SK-N-SH (cell line): ENCODE data around the gene ZNF785. TPM values are rescaled to one million over a fixed set of nuclear protein-coding genes. Genes with fewer than 3 reads are reported as not detected.
A peak's percentile ranks its signal among the peaks of the same experiment; 100 is the strongest.

ENCODE experiments used
- CTCF ChIA-PET: fragments of 300-600, 350-600 bp; formaldehyde crosslinking; extraction: SDS; loops from one replicate; lab custom pipeline; 2021; lab: Yijun Ruan, JAX
- POLR2A ChIA-PET: fragments of 350-600 bp; sonication (Branson Sonifier 250); formaldehyde crosslinking; extraction: SDS; loops from one replicate; lab custom pipeline; 2020; ENCODE audit warnings: antibody characterized with exemption, inconsistent platforms; lab: Yijun Ruan, JAX
- DNase-seq: peaks from one replicate; pipeline ENCODE4 v3.0.0; 2012
- H2AFZ ChIP-seq: fragments of 200-600 bp; sonication (generic); 2 replicates; pipeline ENCODE4 v1.8.1; 2016; ENCODE audit warnings: antibody characterized with exemption, mild to moderate bottlenecking, low read depth
- H3F3A ChIP-seq: fragments of 200-600 bp; sonication (generic); replicated peaks from 2 replicates; pipeline ENCODE3; 2016; ENCODE audit warnings: antibody characterized with exemption, mild to moderate bottlenecking; ENCODE audit not compliant: insufficient read depth
- H3K27ac ChIP-seq, 2 experiments: fragments of 200-500 bp in 1 of 2; fragments of 200-600 bp in 1 of 2; sonication (Bioruptor generic) in 1 of 2; sonication (generic), shearing (Covaris generic) in 1 of 2; 2 replicates each; pipeline versions ENCODE4 v1.5.1 to v1.6.1; 2014 to 2016; ENCODE audit warnings: low read depth in 2 of 2, inconsistent platforms in 1 of 2, low read length in 1 of 2, mild to moderate bottlenecking in 1 of 2, mixed read lengths in 1 of 2
- H3K27me3 ChIP-seq: fragments of 200-600 bp; sonication (generic), shearing (Covaris generic); 2 replicates; pipeline ENCODE4 v1.6.1; 2016; ENCODE audit warnings: mixed run types; ENCODE audit not compliant: insufficient read depth
- H3K36me3 ChIP-seq, 2 experiments: fragments of 200-500 bp in 1 of 2; fragments of 200-600 bp in 1 of 2; sonication (Bioruptor generic) in 1 of 2; sonication (generic) in 1 of 2; replicated peaks in 1 of 2; 2 replicates each; pipeline versions ENCODE3 to v1.5.1; 2014 to 2016; ENCODE audit warnings: low read length in 1 of 2, mild to moderate bottlenecking in 1 of 2; ENCODE audit not compliant: insufficient read depth in 2 of 2, control insufficient read depth in 1 of 2
- H3K4me1 ChIP-seq, 2 experiments: fragments of 200-500 bp in 1 of 2; fragments of 200-600 bp in 1 of 2; sonication (Bioruptor generic) in 1 of 2; sonication (generic), shearing (Covaris generic) in 1 of 2; 2 replicates each; pipeline versions ENCODE4 v1.5.1 to v1.6.1; 2014 to 2016; ENCODE audit warnings: low read depth in 1 of 2, low read length in 1 of 2, mixed run types in 1 of 2; ENCODE audit not compliant: insufficient read depth in 2 of 2, control insufficient read depth in 1 of 2
- H3K4me2 ChIP-seq: fragments of 200-600 bp; sonication (generic), shearing (Covaris generic); 2 replicates; pipeline ENCODE4 v1.6.1; 2017; ENCODE audit warnings: mixed run types
- H3K4me3 ChIP-seq, 2 experiments: fragments of 200-500 bp in 1 of 2; fragments of 200-600 bp in 1 of 2; sonication (Bioruptor generic) in 1 of 2; sonication (generic), shearing (Covaris generic) in 1 of 2; 2 replicates each; pipeline versions ENCODE4 v1.5.1 to v1.8.1; 2014 to 2016; ENCODE audit warnings: low read depth in 2 of 2, inconsistent platforms in 1 of 2, low read length in 1 of 2, mild to moderate bottlenecking in 1 of 2, mixed read lengths in 1 of 2, moderate library complexity in 1 of 2
- H3K79me2 ChIP-seq: fragments of 200-600 bp; sonication (generic); 2 replicates; pipeline ENCODE4 v1.8.1; 2017; ENCODE audit warnings: mild to moderate bottlenecking; ENCODE audit not compliant: insufficient read depth
- H3K9ac ChIP-seq: fragments of 200-600 bp; sonication (generic); 2 replicates; pipeline ENCODE4 v1.6.1; 2017; ENCODE audit warnings: mixed run types
- H3K9me2 ChIP-seq: fragments of 200-600 bp; sonication (generic); 2 replicates; pipeline ENCODE4 v1.6.1; 2017; ENCODE audit warnings: mixed run types
- H3K9me3 ChIP-seq: fragments of 200-600 bp; sonication (generic); 2 replicates; pipeline ENCODE4 v1.6.1; 2017; ENCODE audit warnings: mixed run types, mild to moderate bottlenecking, moderate library complexity
- H4K20me1 ChIP-seq: fragments of 200-600 bp; sonication (generic); 2 replicates; pipeline ENCODE4 v1.6.1; 2017; ENCODE audit warnings: mild to moderate bottlenecking, mixed run types; ENCODE audit not compliant: insufficient read depth
- ELF1 ChIP-seq: IDR thresholded peaks from 2 replicates; pipeline ENCODE4 v1.4.0; 2012
- EP300 ChIP-seq, 2 experiments: IDR thresholded peaks; 2 replicates each; pipeline versions ENCODE4 v1.4.0 to v1.6.1; 2012; ENCODE audit warnings: borderline replicate concordance in 1 of 2, low read depth in 1 of 2, low read length in 1 of 2
- EZH2phosphoT487 ChIP-seq: fragments of 200-600 bp; sonication (generic); IDR thresholded peaks from 2 replicates; pipeline ENCODE4 v1.6.1; 2017; ENCODE audit warnings: low read depth, mixed run types, mild to moderate bottlenecking, antibody characterized with exemption, moderate library complexity, borderline replicate concordance
- FOSL2 ChIP-seq: IDR thresholded peaks from 2 replicates; pipeline ENCODE4 v1.4.0; 2012; ENCODE audit warnings: low read depth, mild to moderate bottlenecking, moderate library complexity, borderline replicate concordance
- FOXJ3 ChIP-seq: sonication (generic); formaldehyde crosslinking; IDR thresholded peaks from 2 replicates; pipeline ENCODE4 v1.5.1; 2020; ENCODE audit warnings: mild to moderate bottlenecking, missing genetic modification reagents
- FOXM1 ChIP-seq: IDR thresholded peaks from 2 replicates; pipeline ENCODE4 v1.4.0; 2012; ENCODE audit warnings: low read depth, mild to moderate bottlenecking
- GABPA ChIP-seq: IDR thresholded peaks from 2 replicates; pipeline ENCODE4 v1.4.0; 2012; ENCODE audit warnings: low read depth, mild to moderate bottlenecking
- GATA2 ChIP-seq: sonication (generic); formaldehyde crosslinking; IDR thresholded peaks from 2 replicates; pipeline ENCODE4 v1.5.0; 2020; ENCODE audit warnings: mild to moderate bottlenecking, missing genetic modification reagents
- JUND ChIP-seq: IDR thresholded peaks from 2 replicates; pipeline ENCODE4 v1.4.0; 2012
- MAX ChIP-seq: IDR thresholded peaks from 2 replicates; pipeline ENCODE4 v1.4.0; 2012; ENCODE audit warnings: low read depth
- MEF2A ChIP-seq: IDR thresholded peaks from 2 replicates; pipeline ENCODE4 v1.4.0; 2012; ENCODE audit warnings: low read depth, borderline replicate concordance
- MXI1 ChIP-seq: IDR thresholded peaks from 2 replicates; pipeline ENCODE4 v1.6.1; 2012; ENCODE audit warnings: mild to moderate bottlenecking, low read depth, low read length, improper control_type of control experiment
- PBX3 ChIP-seq: IDR thresholded peaks from 2 replicates; pipeline ENCODE4; 2012
- POLR2AphosphoS5 ChIP-seq: IDR thresholded peaks from 2 replicates; pipeline ENCODE4 v1.6.1; 2012; ENCODE audit warnings: low read depth, low read length
- RAD21 ChIP-seq: IDR thresholded peaks from 2 replicates; pipeline ENCODE4 v1.6.1; 2012; ENCODE audit warnings: mild to moderate bottlenecking, low read length
- RCOR1 ChIP-seq: fragments of 150-350 bp; IDR thresholded peaks from 2 replicates; pipeline ENCODE4 v1.6.1; 2017; ENCODE audit warnings: antibody characterized with exemption, low read length
- RFX5 ChIP-seq: IDR thresholded peaks from 2 replicates; pipeline ENCODE4 v1.6.1; 2012; ENCODE audit warnings: mild to moderate bottlenecking, improper control_type of control experiment, low read length
- SIN3A ChIP-seq: IDR thresholded peaks from 2 replicates; pipeline ENCODE4 v1.6.1; 2012; ENCODE audit warnings: low read depth, mild to moderate bottlenecking, low read length, moderate library complexity, borderline replicate concordance
- SMC3 ChIP-seq: IDR thresholded peaks from 2 replicates; pipeline ENCODE4 v1.6.1; 2012; ENCODE audit warnings: low read depth, low read length, improper control_type of control experiment
- TAF1 ChIP-seq: IDR thresholded peaks from 2 replicates; pipeline ENCODE4 v1.6.1; 2012; ENCODE audit warnings: low read depth, mild to moderate bottlenecking, low read length, moderate library complexity, borderline replicate concordance
- TCF12 ChIP-seq: IDR thresholded peaks from 2 replicates; pipeline ENCODE4 v1.4.0; 2012
- TEAD4 ChIP-seq: IDR thresholded peaks from 2 replicates; pipeline ENCODE4 v1.4.0; 2012; ENCODE audit warnings: mild to moderate bottlenecking, borderline replicate concordance; ENCODE audit not compliant: insufficient read depth
- YY1 ChIP-seq: IDR thresholded peaks from 2 replicates; pipeline ENCODE4 v1.4.0; 2012; ENCODE audit warnings: low read depth, mild to moderate bottlenecking
- ZBTB33 ChIP-seq: IDR thresholded peaks from 2 replicates; pipeline ENCODE4 v1.4.0; 2012; ENCODE audit warnings: low read depth, borderline replicate concordance
- WGBS: methylation state at CpG from one replicate; pipeline ENCODE4 v1.1.6; 2017; ENCODE audit warnings: low lambda C conversion rate; 5-methylcytosine and 5-hydroxymethylcytosine counted together
- polyA plus RNA-seq, 3 experiments: library from polyadenylated mRNA; depleted of rRNA; stranded (reverse); fragments of >200 nt; gene quantifications; 2 replicates each; pipeline ENCODE4 v1.2.3, GENCODE V29; 2012
- TF ChIP-seq, protein P1 (sequence below): fragments of 150-350 bp; IDR thresholded peaks from 2 replicates; pipeline ENCODE4 v1.6.1; 2017; ENCODE audit warnings: antibody characterized with exemption, low read length, low read depth, borderline replicate concordance
- TF ChIP-seq, protein P2 (sequence below): fragments of 150-350 bp; IDR thresholded peaks from 2 replicates; pipeline ENCODE4 v1.6.1; 2016; ENCODE audit warnings: mild to moderate bottlenecking, low read depth, low read length
- TF ChIP-seq, protein P3 (sequence below): IDR thresholded peaks from 2 replicates; pipeline ENCODE4 v1.4.0; 2012; ENCODE audit warnings: low read depth, borderline replicate concordance

The ZNF785 gene
- polyA plus RNA-seq (2012; rRNA removed), result 8.8 and 10.6 TPM in 2 replicates
- polyA plus RNA-seq (2012; cell fraction: cytosol; rRNA removed), result 6.2 and 7.5 TPM in 2 replicates
- 26.6 and 33.7 TPM in 2 replicates for polyA plus RNA-seq (2012; cell fraction: nucleus; rRNA removed)

DNA sequence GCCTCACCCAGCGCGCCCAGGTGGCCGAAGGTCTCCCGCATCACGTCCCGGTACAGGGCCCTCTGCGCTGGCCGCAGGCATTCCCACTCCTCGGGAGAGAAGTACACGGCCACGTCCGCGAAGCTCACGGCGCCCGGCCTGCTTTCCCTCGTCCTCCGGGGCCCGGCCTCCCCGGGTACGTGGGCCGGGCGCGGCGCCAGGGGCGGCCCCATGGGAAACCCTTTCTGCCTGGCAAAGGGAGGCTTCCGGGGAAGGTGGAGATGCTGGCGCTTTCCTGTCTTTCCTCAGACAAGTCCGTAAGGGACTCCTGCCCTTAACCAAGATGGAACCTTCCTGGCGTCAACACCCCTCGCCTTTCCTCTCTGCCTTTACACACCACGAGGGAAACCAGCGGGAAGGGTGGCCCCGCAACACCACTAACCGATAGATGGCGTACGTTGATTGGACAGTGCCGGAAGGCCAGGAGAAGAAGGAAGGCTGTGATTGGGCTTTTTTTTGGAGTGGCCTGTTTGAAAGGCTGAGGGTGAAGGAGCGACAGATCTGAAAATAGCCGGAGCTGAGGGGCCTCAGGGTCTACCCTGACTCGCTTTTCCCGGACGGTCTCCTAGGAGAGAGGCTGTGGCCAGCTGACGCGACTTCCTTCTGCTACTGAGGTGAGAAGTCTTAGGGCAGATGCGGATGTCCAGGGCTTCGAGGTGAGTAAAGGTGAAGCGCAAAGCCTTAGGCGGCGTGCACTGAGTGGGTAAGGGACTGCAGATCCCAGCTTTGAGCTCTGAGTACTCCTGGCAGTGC lies at the start of gene ZNF785:
ZNF785 (minus strand) TSS at position 298 of the 792 bp plus-strand sequence; CDS start at position 212, 86 bp downstream.
- peak within 1 kb of the TSS; percentile 93 for H3K4me2 ChIP-seq
- ChIA-PET CTCF (interaction anchor here (0.9 to 4.0 kb wide), 8 partner anchors 13 to 136 kb away, joined by 3 to 18 read pairs (median 5); partner anchors contain the start of genes ZNF688 and ZNF689), POLR2A (interaction anchor here (0.5 to 3.0 kb wide), 6 partner anchors 9 to 156 kb away, joined by 3 to 23 read pairs (median 4); partner anchors contain the start of genes DCTPP1, ZNF688 and ZNF689)
- peak; percentile 97 for DNase-seq
- H3K27ac ChIP-seq, result peak within 1 kb of the TSS; percentile 87
- H3K4me3 ChIP-seq, result peak within 1 kb of the TSS; percentile 67 to 86
- peak within 1 kb of the TSS; percentile 94 for H2AFZ ChIP-seq
- H3K27me3 ChIP-seq, result no peaks in the 10 kb centered on the region
- no peaks in the 10 kb centered on the region for H4K20me1 ChIP-seq
- H3K9ac ChIP-seq, result peak within 1 kb of the TSS; percentile 89
- no peaks in the 10 kb centered on the region for H3K9me3 ChIP-seq
- H3K9me2 ChIP-seq, result no peaks in the 10 kb centered on the region
- no peaks in the 10 kb centered on the region for H3F3A ChIP-seq
- 32% methylated on average over 33 of the region's 50 CpGs for WGBS
- H3K79me2 ChIP-seq, result peaks cover 60% of the 10 kb centered on the region
- H3K36me3 ChIP-seq, result peaks cover 7 to 16% of the 10 kb centered on the region in 2 experiments
- H3K4me1 ChIP-seq, result peaks cover 0 to 4% of the 10 kb centered on the region in 2 experiments; a peak in 1 of 4 replicates
- peak; percentile 100 for TF ChIP-seq MAX
- TF ChIP-seq RFX5, result peak; percentile 65; the same call in 1 of the 2 replicates
- TF ChIP-seq TAF1, result no peak; the same call in 1 of the 2 replicates
- peak in 1 of 2 experiments; percentile 16; a peak in 1 of 4 replicates for TF ChIP-seq EP300 (IDR thresholded peaks at IDR 0.05; ENCODE audit: borderline replicate concordance in 1 of 2, low read depth in 1 of 2, low read length in 1 of 2)
- no peak for TF ChIP-seq JUND
- TF ChIP-seq EZH2phosphoT487, result no peak
- TF ChIP-seq FOXJ3 (CRISPR knock-in tag), result peak; percentile 72; the same call in 1 of the 2 replicates
- no peak for TF ChIP-seq MEF2A
- no peak for TF ChIP-seq ZBTB33
- TF ChIP-seq FOSL2, result no peak
- TF ChIP-seq MXI1, result peak; percentile 98
- TF ChIP-seq RAD21, result peak; percentile 36
- peak; percentile 74 for TF ChIP-seq GABPA
- no peak for TF ChIP-seq RCOR1
- TF ChIP-seq TCF12, result no peak
- peak; percentile 60 for TF ChIP-seq ELF1
- TF ChIP-seq YY1, result peak; percentile 99
- TF ChIP-seq, protein P1, sequence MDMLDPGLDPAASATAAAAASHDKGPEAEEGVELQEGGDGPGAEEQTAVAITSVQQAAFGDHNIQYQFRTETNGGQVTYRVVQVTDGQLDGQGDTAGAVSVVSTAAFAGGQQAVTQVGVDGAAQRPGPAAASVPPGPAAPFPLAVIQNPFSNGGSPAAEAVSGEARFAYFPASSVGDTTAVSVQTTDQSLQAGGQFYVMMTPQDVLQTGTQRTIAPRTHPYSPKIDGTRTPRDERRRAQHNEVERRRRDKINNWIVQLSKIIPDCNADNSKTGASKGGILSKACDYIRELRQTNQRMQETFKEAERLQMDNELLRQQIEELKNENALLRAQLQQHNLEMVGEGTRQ, result no peak
- peak; percentile 96 for TF ChIP-seq SIN3A
- TF ChIP-seq, protein P2, sequence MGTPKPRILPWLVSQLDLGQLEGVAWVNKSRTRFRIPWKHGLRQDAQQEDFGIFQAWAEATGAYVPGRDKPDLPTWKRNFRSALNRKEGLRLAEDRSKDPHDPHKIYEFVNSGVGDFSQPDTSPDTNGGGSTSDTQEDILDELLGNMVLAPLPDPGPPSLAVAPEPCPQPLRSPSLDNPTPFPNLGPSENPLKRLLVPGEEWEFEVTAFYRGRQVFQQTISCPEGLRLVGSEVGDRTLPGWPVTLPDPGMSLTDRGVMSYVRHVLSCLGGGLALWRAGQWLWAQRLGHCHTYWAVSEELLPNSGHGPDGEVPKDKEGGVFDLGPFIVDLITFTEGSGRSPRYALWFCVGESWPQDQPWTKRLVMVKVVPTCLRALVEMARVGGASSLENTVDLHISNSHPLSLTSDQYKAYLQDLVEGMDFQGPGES, result peak; percentile 81; the same call in 1 of the 2 replicates
- no peak for TF ChIP-seq SMC3
- TF ChIP-seq POLR2AphosphoS5, result peak; percentile 49; the same call in 1 of the 2 replicates
- TF ChIP-seq PBX3, result peak; percentile 9; the same call in 1 of the 2 replicates
- TF ChIP-seq, protein P3, sequence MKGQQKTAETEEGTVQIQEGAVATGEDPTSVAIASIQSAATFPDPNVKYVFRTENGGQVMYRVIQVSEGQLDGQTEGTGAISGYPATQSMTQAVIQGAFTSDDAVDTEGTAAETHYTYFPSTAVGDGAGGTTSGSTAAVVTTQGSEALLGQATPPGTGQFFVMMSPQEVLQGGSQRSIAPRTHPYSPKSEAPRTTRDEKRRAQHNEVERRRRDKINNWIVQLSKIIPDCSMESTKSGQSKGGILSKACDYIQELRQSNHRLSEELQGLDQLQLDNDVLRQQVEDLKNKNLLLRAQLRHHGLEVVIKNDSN, result peak; percentile 43; the same call in 1 of the 2 replicates
- no peak for TF ChIP-seq GATA2
- no peak for TF ChIP-seq TEAD4
- no peak for TF ChIP-seq FOXM1
